ENCODE data around the gene ANO9.
A peak's percentile ranks its signal among the peaks of the same experiment; 100 is the strongest.
"Not testable (repeated sequence)": the region's sequence is repeated elsewhere in the genome, so short reads cannot be mapped to it uniquely, and the experiment has no call there.

The ANO9 gene

DNA sequence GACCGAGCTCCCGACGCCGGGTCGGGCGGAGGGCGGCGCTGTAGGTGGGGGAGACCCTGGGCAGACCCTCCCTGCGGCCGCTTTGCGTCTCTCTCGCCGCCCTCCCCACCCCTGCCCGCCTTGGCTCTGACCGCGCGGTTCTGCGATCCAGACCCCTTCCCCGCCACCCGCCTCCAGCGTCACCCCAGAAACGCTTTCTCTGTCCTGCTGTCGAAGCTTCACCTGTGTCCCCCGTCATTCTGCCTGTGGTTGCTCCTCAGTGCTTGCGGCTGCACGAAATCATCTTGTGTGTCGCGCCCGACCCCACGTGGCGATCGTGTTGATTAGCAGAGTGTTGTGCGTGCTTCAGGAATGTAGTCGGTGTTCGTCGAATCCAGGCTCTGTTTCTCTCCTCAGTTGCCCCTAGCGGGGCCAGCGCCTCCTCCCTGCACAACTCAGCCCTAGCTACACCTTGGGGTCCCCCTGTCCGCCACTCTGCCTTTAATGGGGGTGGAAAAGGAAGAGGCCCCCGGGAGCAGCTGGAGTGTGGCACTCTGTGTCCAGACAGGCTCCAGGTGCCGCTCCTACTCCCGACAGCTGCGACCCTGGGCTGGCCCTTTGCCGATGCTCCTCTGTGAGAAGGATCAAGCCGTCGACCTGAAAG is 9.1 kb upstream of the ANO9 start:
- DNase-seq: peak; percentile 13

- DNase-seq: peak; percentile 60
These were observed 8.3 kb upstream of the ANO9 start, which contains the start of gene PTDSS2 for GRCh38 chr11:449889-450808. PTDSS2 (plus strand) TSS chr11:450279; CDS start chr11:450456, 177 bp downstream.

DNA sequence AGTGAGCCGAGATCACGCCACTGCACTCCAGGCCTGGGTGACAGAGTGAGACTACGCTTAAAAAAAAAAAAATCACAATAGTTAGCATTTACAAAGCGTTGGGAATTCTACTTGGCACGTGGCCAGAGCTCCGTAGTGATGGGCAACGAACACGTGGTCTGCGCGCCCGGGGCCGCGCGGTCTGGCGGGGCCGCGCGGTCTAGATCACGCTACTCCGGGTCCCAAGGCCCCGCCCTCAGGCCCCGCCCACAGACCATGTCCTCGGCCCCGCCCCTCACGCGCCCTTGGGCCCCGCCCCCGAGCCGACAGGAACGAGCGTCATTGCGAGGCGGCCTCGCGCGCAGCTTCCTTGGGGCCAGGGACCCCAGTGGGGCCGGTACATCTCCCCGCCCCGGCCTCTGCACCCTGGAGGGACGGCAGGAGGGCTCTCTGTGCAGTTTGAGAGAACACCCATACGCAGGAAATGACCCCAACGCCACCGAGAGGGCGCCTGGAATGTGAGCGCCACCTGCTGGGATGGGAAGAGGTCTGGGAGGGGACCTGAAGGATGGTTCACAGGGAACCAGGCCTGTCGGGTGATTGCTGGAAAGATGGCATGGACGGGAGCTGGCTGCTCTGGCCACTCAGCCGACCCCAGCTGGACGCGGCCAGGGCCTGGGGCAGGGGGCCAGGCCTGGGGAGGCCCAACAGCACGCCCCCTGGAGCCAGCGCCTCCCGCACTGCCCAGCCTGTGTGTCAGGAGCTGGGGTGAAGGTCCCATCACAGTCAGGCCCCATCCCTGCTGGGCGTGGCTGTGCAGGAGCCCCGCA is 6.3 kb upstream of the ANO9 start:
- peak; percentile 87 for DNase-seq

- DNase-seq: no peak
These were observed 5.1 kb upstream of the ANO9 start for GRCh38 chr11:446891-447290.

DNA sequence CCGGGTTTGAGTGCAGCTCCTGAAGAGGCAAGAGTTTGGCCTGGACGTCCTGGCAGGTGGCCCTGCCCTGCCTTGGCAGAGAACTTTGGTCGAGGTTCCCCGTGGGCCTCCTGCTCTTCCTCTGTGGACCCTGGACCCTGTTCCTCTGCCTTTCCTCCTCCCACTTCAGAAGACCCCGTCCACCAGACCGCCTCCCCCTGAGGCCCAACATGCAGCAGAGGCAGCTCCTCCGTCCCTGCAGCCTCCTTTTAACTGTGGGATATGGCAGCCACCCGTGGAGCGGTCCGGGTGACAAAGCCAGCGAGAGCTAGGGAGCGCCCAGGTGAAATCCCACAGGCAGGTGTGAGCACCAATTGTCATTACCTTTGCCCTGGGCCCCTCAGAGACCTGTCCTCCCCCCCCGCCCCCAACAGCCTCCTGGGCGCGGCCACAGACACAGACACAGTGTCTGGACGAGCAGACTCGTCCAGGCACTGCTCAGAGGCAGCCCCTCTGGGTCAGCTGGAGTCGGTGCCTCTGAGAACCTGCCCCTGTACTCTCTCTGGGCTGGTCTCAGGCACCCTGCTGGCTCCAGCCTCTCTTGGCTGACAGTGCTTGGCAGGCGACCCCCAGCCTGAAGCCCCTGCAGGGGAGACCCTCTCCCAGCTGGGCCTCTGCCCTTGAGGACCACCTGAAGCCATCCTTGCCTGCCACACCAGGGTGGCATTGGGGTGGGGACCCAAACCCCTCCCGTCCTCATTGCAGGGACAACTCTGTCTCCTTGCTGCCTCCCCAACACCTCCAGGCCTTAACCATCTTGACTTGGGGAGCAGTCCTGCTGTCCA is 4.2 kb upstream of the ANO9 start:
- DNase-seq: no peak

- peak; percentile 72 for DNase-seq
These were observed 2.8 kb upstream of the ANO9 start for GRCh38 chr11:444396-445144.

DNA sequence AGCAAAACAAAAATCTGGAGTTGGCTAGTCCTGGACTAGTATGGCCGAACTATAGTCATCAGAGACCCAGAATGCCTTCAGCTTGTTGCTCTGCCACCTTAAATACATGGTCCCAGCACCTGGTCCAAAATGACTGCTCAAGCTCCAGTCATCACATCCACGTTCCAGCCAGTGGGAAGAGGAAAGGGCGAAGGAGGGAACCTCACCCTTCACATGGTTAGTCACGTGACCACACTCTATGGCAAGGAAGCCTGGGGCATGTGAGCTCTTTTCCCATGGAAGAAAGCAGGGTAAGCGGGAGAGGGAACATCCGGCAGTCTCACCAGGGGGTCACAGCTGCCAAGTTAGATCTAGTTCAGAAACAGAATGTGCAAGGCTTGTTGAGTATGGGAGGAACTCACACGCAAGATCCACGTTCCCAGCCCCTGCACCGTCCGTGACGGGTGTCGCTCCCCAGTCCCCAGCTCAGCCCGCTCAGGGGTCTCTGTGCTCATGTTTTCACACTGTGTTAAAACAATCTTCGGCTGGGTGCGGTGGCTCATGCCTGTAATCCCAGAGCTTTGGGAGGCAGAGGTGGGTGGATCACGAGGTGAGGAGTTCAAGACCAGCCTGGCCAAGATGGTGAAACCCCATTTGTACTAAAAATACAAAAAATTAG is 1.9 kb upstream of the ANO9 start:
- no peak for DNase-seq

DNA sequence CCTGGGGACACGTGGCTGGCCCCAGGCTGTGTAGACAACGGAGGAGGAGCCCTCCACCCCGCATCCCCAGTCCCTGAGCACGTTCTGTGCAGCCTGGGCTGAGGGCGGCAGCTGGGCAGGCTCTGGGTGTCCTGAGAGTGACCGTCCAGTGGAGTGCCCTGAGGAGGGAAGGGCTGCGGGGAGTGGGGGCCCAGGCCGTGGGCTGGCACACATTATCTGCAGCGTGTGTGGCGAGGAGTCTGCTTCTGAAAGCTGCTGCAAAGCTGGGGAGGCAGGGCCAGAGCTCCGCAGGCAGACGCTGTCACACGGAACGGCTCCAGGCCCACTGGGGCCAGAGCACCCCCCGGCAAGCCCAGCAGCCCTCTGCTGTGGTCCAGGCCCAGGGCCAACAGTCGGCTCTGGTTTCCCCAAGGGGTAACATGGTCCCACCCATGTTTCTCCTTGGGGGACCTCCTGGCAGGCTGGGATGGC is 835 bp upstream of the ANO9 start:
- no peak for DNase-seq

- DNase-seq: no peak
These were observed 781 bp downstream of the ANO9 start for GRCh38 chr11:441043-441417.

DNA sequence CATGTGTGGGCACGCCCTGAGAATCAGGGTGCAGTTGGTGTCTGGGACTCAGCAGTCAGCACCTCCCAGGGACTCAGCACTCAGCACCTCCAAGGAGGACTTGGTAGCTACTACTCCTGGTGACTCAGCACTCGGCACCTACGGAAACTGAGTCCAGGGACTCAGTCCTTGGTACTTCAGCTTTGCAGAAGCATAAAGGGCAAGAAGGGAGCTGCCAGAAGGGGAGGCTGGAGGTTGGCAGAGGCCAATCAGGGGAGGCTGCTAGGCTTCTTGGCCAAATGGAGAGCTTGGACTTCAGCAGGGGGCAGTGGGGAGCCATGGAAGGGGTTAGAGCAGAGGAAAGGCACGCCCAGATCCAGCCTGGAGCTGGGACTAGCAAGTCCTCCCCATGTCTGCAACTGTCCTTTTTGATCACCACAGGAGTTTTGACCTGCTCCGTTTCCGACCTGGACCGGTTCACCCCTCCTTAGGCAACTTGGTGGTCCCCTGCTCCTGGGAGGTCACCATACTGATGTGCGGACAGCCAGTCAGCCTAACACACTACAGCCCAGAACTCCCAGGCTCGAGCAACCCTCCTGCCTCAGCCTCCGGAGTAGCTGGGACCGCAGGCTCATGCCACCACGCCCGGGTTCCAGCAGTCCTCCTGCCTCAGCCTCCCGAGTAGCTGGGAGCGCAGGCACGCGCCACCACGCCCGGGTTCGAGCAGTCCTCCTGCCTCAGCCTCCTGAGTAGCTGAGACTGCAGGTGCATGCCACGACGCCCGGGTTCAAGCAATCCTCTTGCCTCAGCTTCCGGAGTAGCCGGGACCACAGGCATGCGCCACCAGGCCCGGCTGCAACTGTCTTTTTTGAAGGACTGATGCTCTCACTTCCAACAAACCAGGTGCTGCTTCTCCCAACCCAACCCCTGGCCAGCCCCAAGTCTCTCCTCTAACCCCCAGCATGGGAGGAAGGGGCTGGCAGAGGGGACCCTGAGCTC is 1.5 kb downstream of the ANO9 start:
- no peak for DNase-seq

DNA sequence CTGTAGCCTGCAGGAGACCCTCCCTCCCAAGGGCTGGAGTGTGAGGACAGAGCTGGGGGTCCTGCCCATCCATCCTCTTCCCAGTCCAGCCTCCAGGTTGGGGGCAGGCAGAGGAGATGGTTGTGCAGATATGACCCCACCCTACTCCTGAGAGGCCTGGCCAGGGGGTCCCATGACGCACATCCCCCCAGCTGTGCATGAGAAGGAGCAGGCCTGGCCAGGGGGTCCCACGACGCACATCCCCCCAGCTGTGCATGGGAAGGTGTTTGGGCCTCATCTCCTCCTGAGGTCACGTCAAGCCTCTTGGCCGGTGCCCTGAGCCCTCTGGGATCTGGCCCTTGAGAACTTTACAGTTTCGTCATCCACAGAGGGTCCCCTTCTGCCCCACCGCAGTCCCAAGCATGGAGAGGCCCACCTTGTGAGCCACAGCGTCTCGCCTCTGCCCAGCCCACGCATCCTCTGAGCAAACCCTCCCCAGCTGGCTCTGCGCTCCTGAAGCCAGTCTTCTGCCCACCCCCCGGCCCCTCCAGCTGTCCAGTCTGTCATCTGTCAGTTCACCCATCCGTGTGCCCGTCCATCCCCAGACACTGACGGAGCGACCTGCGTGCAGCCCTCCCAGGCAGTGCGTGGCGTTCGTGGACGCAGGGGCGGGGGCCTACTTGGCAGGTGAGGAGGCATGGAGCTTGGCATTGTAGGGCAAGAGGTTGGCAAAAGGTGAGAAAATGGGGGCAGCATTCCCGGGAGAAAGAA is 2.3 kb downstream of the ANO9 start:
- DNase-seq: no peak

DNA sequence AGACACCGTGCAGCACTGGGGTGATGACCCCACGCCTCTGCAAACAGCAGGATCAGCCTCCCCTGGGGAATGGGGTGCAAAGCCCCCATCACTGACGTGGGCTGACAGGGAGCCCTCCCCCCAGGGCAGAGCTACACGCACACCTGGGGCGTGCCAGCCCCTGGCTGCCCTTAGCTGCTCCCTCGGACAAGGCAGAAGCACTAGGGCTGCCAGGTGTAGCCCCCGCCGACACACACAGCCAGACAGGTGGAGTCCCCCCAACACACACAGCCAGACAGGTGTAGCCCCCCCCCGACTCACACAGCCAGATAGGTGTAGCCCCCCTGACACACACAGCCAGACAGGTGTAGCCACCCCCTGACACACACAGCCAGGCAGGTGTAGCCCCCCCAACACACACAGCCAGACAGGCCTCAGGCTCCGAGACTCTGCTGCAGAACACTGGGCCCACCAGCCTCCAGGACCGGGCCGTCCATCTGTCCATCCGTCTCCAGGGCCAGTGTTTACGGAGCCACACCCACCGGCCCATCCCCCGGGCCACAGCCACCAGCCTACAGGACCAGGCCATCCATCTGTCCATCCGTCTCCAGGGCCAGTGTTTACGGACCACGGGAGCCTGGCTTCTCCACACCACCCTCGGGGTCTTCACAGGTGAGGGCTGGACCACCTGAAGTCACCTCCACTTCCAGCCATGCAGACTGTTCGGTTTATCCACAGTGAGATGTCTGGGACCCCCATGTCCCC is 3.5 kb downstream of the ANO9 start:
- DNase-seq: no peak

GRCh38 chr11:437228-437870 is 4.5 kb downstream of the ANO9 start:
- no peak for DNase-seq

GRCh38 chr11:434999-435740 is 6.6 kb downstream of the ANO9 start:
- not testable (repeated sequence) for DNase-seq

DNA sequence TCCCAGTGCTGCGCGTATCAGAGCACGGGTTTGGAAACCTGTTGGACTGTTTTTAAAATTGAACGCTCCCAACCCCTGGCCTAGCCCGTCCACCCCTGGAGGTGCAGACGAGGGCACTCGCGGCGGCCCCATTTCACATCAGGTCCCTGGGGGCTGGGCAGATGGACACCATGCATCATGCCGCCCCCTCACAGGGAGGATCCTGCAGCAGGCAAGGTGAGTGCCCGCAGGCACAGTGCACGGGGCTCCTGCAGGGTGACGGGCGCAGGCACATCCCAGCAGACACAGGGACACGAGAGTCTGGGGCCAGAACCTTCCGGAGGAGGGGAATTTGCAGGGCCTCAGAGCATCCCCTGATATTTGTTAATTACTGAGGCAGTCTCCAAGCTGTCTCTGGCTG is 7.3 kb downstream of the ANO9 start:
- no peak for DNase-seq

GRCh38 chr11:433641-434040 is 8.2 kb downstream of the ANO9 start:
- no peak for DNase-seq

DNA sequence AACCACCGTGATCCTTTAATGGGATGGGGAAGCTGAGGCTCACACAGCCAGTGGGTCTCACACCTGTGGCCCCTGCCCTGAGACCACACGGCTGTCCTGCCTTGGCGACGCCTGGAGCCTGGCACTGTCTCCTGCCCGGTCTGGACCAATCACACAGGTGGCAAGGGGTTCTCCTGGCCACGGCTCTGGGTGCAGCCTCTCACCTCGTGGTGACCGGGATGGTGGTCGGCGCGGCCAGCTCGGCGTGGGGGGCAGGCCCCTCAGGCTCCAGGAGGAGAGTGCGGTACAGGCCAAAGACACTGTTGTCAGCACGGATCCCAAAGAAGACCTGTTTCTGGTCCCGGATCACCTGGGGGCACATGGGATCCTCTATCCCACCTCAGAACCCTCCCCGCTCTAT is 8.7 kb downstream of the ANO9 start:
- no peak for DNase-seq

Data from NCI-H2029 treated with DMSO at 0.1 percent for 48 hours (cell line).